HG02870 (cell line): ENCODE measurements around the gene ABCG1.
A peak's percentile ranks its signal among the peaks of the same experiment; 100 is the strongest.

Experiments used
- ATAC-seq: cut with Tn5 transposase; IDR thresholded peaks from one replicate; pipeline ENCODE4 v1.9.1; 2021; ENCODE audit warnings: mild to moderate bottlenecking, moderate library complexity; ENCODE audit not compliant: unreplicated experiment

ABCG1 gene

GRCh38 chr21:42214081-42214750 lies 4.7 kb upstream of the ABCG1 start:
- ATAC-seq = no peak

GRCh38 chr21:42214921-42215320 lies 4.0 kb upstream of the ABCG1 start:
- ATAC-seq = no peak

GRCh38 chr21:42215942-42216725 lies 2.8 kb upstream of the ABCG1 start:
- no peak for ATAC-seq

GRCh38 chr21:42216726-42217572 lies 2.0 kb upstream of the ABCG1 start:
- no peak for ATAC-seq

- no peak for ATAC-seq
These were observed 732 bp downstream of the ABCG1 start for GRCh38 chr21:42219606-42220137.

GRCh38 chr21:42220138-42220701 lies 1.3 kb downstream of the ABCG1 start:
- ATAC-seq = no peak

- ATAC-seq = no peak
These were observed 2.8 kb downstream of the ABCG1 start for GRCh38 chr21:42221581-42222345.

GRCh38 chr21:42222386-42222785 lies 3.4 kb downstream of the ABCG1 start:
- ATAC-seq = no peak

- ATAC-seq = no peak
These were observed 4.0 kb downstream of the ABCG1 start for GRCh38 chr21:42222821-42223390.

GRCh38 chr21:42223826-42224575 lies 5.1 kb downstream of the ABCG1 start:
- no peak for ATAC-seq

GRCh38 chr21:42225042-42225441 lies 6.1 kb downstream of the ABCG1 start:
- no peak for ATAC-seq

DNA sequence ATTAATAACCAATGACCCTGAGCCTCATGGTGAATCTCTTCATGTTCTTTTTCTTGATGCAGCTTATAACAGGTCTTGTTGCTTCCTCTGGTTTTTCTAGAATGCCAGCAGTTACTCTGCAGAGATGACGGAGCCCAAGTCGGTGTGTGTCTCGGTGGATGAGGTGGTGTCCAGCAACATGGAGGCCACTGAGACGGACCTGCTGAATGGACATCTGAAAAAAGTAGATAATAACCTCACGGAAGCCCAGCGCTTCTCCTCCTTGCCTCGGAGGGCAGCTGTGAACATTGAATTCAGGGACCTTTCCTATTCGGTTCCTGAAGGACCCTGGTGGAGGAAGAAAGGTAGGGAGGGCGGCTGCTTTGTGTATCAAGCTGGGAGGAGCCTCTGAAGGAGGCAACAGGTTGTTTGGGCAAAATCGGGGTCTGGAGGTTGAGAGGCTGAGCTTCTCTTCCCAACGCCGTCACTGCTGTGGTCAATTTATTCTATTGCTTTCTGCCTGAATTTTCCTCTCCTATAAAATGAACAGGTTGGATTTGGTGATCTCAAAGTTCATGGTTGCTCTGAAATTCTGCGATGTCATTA lies 6.7 kb downstream of the ABCG1 start:
- ATAC-seq = no peak

DNA sequence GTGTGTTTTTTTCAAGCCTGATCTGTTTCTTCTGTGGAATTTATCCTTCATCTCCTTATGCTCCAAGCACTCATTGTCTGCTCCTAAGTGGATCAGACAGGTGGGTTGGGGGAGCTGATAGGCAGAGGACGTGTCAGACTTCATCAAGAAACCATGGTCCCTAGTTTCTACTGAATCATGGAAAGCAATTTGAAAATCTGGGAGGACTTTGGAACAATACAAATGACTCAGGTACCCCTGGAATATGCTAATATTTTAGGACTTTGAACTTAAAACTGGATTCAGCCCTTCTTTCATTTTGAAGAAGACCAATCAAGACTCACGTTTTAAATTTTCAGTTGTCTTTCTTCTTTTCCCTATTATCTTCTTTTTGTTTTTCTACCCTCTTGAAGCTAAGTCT lies 7.7 kb downstream of the ABCG1 start:
- ATAC-seq = no peak

- ATAC-seq = peak; percentile 84
These were observed 9.2 kb downstream of the ABCG1 start for GRCh38 chr21:42227909-42228708.

DNA sequence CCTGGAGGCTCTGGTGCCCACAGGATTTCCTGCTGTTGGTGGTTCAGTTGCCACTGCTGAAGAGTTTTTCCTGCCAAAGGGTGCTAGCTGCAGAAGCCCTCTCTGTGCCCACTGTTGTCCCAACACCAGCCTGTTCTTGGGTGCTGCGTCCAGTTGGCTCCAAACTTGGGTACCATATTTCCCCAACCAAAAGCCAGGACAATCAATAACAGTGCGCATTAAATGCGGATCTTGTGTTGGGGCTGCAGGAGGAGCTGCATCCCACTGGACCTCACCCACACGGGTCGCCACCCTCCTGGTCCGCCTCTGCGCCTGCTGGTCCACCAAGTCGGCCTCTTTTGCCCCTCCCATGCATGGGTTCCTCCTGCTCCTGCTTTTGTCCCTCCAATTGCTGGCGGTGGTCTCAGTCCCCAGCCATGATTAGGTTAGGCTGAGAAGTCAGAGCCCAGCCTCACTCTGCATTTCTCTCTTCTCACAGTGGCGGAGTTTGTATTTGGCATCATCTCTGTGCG lies 9.8 kb downstream of the ABCG1 start:
- no peak for ATAC-seq

- ATAC-seq = no peak
These were observed 10.7 kb downstream of the ABCG1 start for GRCh38 chr21:42229676-42230075.

DNA sequence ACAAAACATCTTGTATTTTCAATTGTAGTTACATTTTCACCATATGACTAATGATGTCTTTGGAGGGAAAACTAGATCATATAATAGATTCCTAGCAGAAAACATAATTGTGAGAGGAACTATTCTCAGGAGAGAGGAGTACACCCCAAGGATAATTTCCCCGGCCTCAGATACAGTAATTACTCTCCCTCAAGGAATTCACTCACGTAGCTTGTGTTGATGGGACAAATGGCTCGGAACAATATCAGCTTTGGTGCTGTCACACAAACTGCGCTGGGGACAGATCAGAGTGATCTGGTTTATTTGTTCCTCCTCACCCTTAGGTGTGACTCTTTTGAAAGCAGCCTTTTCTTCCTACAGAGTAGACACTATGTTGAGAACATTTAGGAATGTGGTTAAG lies 11.2 kb downstream of the ABCG1 start:
- no peak for ATAC-seq

DNA sequence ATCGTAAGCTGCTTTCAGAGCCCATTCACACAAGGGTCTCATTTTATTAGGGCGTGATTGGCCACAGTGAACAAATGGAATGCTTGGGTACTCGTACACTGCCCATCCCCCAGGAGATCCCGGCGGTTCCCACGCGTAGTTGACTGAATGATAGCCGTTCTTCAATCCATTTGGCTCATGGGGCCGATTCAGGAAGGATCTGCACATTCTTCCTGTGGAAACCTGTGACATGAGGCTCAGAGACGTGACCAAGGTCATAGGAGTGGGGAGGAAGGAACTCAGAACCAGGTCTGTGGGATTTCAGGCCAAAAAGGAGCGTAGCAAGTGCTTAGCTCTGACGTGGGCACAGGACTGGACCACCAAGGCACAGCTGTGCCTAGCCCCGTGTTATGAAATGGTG lies 11.7 kb downstream of the ABCG1 start:
- ATAC-seq = no peak
